GM21515 (cell line): ENCODE results near the gene CIAO3.
"Not testable (repeated sequence)": the region's sequence is repeated elsewhere in the genome, so short reads cannot be mapped to it uniquely, and the experiment has no call there.

Experiments used
- ATAC-seq: cut with Tn5 transposase; IDR thresholded peaks from one replicate; pipeline ENCODE4 v1.9.1; 2021; ENCODE audit not compliant: unreplicated experiment

Gene CIAO3

DNA sequence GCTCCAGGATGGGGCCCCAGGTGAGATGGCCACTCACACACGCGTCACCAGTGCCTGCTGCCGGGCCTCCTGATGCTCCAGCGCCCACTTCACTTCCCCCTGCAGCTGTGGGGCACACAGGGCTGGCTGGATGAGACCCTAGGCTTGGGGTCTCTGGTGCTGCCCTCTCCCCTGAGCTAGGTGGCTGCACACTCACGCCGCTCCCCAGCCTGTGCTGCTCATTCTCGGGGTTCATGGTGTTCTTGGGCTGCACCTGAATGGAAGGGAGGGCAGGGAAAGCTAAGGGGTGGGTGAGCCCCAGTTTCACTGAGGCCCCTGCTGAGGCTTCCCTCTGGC, 15.8 kb downstream of the CIAO3 start:
- no peak for ATAC-seq

DNA sequence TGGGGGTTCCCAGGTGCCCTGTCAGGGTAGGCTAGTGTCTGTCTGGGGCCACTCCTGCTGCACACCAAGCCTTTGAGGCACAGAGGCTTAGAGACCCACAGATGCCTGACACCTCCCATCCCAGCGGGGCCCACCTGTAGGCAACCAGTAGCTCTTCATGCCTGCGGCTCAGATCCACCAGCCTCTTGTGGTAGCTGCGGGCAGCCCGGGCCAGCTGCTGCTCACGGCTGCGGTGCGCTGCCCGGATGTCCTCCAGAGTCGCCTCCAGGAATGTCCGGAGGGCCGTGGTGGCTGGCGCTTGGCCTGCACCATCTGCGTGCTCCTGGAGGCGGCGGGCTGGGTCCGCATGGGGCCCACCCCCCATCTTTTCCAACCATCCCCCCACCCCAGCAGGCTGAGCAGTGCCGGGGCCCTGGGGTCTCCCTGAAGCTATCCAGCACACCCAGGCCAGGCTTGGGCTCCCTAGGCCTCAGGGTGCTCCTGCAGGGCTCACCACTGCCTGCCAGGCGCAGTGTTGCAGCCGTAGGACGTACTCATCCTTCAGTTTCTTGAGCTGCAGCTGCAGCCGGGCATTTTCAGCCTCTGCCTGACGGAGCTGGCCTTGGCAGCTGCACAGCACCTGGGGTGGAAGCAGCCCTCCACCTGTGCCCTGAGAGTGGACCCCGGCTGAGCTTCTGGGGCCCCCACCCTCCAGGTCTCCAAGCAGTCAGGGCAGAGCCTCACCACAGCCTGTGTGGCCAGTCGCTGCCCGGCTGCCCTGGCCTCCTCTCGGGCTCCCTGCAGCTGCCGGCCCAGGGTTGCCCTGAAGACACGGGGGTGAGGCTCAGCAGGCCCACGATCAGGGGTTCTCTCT, 16.4 kb downstream of the CIAO3 start:
- ATAC-seq: no peak

DNA sequence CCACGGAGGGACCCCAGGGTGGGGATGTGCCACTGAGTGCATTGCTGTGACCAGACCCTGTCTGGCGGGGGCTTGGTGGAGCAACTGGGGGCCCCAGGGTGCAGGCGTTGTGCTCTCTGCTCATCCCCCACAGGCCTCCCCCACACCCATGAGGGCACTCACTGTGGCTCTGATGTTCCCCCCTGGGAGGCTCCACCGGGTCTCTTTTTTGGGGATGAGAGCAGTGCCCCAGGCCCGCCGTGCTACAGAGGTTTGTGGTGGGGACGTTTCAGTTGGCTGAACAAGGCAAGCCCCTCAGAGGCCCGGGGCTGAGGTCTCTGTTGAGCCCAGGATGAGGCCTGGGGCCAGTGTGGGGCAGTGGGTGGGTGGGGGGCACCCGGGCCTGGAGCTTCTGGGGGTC, 17.1 kb downstream of the CIAO3 start:
- ATAC-seq: no peak

DNA sequence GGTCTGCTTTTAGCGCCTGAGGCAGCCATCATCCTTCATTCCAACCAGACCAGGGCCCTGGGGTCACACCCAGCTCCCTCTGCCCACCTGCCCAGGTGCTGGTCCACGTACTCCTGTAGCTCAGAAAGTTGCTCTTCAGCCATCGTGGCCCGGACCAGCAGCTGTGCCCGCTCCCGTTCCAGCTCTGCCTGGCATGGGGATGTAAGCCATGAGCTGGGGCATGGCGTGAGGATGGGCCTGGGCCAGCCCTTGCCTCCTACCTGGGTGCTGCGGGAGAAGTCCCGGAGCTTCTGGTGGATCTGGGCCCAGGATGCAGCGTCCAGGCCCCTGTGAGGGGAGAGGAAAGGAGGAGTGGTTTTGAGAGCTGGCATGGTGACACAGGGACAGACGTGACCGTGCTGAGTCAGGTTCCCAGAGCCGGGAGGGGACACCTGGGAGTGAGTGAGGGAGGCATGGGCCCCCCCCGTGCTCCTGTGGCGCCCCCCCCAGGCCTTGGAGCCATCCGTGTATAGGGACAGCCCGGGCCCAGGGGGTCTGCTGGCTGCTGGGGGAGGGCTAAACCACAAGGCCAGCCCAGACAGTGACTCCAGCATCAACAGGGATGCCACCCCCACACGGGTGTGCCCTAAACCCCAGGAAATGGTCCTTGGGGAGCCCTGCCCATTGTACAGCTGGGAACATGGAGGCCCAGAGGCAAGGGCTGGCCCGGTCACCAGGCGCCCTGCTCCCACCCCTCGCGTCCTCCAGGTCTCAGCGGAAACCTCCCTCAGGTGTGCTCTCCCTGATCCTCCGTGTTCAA, 17.8 kb downstream of the CIAO3 start:
- no peak for ATAC-seq

DNA sequence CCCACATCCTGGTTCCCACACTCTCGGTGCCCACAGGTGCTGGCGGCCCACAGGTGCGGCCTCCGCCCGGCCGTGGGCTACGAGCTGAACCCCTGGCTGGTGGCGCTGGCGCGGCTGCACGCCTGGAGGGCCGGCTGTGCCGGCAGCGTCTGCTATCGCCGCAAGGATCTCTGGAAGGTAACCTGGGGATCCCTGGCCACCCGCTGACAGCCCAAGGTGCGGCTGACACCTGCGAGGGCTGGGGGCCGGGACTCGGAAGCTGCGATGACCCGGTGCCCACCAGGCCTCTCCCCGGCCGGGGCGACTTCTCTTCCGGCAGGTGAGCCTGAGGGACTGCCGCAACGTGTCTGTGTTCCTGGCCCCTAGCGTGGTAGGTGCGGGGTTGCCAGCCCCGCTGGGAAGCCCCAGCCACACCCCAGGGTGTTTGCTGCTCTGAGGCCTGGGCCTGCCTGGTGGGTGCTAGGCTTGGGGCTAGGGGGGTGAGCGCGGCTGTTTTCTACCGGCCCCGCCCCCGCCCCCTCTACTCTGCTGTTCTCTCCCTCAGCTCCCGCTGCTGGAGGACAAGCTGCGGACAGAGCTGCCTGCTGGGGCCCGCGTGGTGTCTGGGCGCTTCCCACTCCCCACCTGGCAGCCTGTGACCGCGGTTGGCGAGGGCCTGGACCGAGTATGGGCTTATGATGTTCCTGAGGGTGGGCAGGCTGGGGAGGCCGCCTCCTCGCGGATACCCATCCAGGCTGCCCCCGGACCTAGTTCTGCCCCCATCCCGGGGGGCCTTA, 18.8 kb downstream of the CIAO3 start:
- no peak for ATAC-seq

DNA sequence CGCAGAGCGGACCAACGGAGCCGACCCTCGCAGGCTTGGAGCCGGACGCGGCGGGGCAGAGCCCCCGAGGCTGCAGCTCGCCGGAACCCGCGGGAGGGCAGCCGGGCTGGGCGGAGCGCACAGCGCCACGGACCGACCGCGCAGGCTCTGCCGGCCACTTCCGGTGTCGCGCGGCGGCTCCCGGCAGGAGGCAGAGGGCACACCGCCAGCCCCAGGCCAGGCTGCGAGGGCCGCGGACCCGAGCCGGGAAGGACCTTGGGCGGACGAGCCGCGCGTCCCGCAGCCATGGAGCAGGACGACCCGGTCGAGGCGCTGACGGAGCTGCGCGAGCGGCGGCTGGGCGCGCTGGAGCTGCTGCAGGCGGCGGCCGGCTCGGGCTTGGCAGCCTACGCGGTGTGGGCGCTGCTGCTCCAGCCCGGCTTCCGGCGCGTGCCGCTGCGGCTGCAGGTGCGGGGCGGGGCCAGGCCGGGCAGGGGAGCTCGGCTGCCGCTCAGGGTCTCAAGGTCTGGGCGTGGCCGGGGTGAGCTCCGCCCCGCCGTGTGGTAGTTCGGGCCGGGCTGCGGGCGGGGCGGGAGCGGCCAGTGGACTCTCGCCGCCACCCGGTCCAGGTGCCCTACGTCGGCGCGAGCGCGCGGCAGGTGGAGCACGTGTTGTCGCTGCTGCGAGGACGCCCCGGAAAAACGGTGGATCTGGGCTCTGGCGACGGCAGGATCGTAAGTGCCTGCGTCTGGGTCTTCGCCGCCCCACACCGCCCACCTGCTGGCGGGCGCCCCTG, 19.6 kb downstream of the CIAO3 start, which contains the start of gene ANTKMT:
Gene ANTKMT, plus strand, starts transcription at position 157 of the 775 bp plus-strand sequence. Its CDS starts 129 bp downstream, at position 286.
- ATAC-seq: peak; percentile 63

DNA sequence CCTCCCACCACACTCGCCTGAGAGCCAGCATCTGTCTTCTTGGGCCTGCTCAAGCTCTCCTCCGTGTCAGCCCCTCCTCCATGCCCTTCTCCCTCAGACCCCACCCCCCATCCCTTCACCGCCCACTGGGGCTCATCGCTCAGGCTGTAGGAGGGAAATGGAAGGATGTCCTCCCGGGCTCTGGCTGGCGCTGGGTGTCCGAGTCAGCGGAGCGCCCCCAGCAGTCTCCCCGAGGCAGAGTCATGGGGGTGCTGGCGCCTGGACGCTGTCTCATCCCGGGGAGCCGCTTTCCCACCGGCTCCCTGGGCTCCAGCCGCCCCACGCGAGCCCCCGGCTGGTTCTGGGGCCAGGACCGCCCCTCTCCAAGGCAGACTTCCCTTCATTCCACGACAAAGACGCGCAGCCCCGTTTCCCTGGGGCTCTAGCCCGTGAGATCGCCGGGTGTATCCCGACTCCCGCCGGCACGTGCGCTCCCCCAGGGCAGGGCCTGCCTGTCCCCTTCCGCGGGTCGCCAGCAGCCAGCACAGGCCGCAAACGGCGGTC, 20.3 kb downstream of the CIAO3 start:
- peak; percentile 12 for ATAC-seq

DNA sequence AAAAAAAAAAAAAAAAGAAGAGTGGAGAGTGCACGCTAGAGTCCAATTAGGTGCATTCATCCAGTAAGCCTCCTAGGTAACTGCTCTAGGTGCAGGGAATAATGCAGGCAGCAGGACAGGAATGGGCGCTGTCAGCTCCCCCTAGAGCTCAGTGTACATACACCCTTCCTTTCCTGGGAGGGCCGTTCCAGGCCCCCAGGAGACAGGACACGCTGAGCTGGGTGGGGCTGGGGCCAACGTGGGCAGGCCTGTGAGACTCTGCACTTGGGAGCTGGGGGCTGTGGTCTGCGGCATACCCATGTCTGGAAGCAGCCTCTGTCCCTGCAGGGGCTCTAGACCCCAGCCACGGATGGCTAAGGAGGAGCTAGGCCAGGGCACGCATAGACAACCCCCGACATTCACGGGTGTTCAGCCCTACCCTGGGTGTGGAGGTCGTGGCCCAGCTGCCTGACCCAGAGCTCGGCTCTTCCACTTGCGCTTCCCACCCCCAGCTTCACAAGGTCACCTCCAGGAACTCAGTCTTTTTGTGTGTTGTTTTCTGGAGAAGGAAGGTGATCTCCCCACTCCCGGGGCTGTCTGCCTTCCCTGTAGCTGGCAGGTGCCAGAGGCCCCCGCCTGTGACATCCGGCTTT, 20.9 kb downstream of the CIAO3 start:
- no peak for ATAC-seq

DNA sequence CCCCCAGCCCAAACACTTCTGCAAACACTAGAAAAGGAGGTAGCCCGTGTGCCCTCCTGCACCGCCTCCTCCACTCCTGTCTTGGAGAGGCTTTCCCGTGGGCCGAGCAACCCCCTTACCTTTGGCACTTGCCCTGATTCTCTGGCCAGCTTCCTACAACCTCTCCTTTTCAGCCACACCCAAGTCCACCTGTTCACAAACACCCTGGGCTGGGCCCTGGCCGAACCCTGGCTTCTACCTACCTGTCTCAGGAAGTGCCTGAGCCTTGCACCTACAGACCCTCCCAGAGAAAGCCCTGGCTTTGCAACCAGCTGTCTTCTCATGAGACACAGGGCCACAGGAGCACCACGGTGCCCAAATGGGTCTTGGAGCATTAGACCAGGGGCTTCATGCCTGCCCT, 21.9 kb downstream of the CIAO3 start:
- ATAC-seq: no peak

DNA sequence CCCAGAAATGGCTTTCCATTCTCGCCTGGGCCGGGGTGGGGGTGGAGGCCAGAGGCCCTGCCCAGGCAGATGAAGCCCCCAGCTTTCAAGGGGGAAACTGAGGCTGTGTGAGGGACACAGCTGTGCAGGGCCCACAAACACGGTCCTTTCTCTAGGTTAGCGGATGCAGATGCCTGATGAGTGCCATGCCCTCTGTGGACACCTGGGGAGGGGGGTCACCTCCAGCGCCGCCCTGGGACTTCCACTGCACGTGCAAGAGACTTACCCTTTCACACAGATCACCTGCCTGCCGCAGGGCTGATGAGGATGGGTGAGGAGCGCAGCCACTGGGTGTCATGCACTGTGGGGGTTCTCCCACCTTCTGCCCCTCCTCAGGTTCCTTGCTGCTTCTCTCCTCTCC, 22.4 kb downstream of the CIAO3 start:
- no peak for ATAC-seq

DNA sequence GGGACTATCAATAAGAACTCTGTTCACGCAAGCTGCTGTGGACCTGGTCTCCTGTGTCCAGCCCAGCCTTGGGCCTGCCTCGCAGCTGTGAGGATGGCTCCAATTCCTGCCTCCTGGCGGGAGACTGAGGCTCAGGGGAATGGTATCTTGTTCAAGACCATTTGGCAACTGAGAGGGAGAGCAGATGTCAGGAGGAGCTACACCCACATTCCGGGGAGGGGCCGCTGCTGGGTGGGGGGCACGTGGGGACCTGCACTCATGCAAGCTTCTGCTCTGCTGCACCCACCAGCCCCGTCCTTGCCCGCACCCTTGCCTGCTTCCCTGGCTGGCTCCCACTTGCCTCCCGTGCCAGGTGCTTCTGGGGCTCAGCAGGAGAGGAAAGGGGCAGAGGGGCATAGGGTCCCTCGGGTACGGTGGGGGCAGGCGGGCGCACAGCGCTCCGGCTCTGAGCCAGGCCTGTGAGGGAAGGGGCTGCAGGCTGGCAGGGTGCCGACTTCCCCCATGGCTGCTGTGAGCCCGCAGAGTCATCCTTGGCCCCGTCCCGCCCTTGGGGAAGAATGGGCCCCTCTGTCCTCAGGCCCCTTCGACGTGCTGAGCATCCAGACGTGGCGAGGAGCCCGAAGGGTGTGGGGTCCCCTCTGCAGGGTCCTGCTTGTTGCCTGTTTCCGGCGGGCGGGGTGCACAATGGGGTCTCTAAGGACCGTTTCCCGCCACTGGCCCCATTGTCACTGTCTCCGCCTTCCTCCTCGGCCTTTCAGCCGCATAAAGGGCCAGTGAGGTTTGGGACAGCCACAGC, 23.1 kb downstream of the CIAO3 start:
- no peak for ATAC-seq

DNA sequence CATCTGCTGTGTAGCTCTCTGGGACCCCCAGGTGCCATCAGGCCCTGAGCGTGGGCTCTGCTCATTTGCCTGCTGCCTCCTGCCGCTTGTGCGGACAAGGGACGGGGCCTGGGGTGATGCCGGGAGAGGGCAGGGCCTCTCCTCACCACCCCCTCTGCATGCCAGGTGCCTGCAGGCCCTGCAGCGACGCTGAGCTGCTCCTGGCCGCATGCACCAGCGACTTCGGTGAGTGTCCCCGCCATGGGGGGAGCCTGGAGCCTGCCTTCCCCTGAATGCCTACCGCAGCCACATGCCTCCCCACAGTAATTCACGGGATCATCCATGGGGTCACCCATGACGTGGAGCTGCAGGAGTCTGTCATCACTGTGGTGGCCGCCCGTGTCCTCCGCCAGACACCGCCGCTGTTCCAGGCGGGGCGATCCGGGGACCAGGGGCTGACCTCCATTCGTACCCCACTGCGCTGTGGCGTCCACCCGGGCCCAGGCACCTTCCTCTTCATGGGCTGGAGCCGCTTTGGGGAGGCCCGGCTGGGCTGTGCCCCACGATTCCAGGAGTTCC, 23.9 kb downstream of the CIAO3 start:
- no peak for ATAC-seq

DNA sequence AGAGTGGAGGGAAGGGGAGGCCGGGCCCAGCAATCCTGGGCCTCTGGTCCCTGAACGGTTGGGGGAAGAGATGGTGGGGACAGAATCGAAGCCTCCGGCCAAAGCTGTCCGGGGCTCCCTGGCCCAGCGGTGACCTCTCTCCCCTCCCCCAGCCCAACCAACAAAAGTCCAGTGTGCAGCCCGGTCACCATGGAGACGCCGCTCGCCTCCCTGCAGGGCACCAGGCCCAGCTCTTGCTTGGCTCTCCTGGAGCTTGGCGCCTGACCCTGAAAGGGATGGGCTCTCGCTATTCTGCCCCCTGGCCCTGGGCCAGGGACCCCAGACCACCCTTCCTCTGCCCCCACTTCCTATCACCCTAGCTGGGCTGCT, 24.6 kb downstream of the CIAO3 start:
- ATAC-seq: no peak

DNA sequence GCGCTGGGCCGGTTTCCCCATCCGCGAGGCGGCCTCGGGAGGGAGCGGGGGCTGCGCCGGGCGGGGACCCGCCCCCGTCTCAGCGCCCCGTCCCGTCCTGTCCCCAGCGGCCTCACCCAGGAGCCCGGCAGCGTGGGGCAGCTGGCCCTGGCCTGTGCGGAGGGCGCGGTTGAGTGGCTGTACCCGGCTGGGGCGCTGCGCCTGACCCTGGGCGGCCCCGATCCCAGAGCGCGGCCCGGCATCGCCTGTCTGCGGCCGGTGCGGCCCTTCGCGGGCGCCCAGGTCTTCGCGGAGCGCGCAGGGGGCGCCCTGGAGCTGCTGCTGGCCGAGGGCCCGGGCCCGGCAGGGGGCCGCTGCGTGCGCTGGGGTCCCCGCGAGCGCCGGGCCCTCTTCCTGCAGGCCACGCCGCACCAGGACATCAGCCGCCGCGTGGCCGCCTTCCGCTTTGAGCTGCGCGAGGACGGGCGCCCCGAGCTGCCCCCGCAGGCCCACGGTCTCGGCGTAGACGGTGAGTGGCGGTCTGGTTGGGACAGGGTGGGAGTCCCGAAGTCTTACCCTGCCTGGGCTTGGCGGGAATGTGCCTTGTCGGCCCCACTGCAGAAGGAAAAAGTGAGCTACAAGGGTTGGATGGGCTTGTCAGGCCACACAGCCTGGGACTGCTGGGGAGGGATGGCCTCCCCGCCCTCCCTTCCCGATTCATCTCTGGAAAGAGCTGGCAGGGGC, 25.2 kb downstream of the CIAO3 start:
- peak; percentile 3 for ATAC-seq

DNA sequence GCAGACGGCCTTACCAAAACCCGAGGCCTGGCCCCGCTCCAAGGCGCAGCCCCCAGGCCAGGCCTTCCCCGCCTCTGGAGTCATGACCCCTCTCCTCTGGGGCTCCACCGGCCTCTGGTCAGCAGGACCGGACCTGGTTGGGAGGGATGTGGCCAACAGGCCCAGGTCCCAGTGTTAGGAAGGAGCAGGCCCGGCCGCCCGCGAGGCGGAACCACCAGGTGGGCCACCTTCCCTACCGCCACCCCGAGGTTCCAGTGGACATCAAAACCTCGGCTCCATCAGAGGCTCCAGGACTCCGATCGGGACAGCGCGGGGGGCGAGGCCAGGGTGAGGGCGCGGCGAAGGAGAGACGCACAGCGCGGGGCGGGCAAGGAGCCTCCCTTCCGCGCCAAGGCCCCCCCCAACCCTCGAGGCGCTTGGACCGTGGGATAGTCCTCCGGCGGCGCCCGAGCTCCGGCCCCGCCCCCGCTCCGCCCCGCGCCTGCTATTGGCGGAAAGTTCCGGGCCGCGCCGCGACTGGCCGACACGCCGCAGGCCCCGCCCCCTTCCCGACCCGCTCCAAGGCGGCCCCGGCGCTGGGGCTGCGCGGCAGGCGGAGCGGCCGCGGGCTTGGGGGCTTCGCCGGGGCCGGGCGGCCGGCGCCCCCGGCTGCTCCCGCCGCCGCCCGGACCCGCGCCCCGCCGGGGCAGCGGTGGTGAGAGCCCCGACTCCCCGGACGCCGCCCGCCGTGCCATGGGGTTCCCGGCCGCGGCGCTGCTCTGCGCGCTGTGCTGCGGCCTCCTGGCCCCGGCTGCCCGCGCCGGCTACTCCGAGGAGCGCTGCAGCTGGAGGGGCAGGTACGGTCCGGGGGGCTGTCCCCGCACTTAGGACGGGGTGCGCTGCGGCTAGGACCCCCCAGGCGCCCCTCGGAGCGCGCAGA, 26.0 kb downstream of the CIAO3 start, which contains the start of gene METRN:
Gene METRN, plus strand, starts transcription at position 561 of the 919 bp plus-strand sequence. Its CDS starts 172 bp downstream, at position 733.
- peak; percentile 60 for ATAC-seq

DNA sequence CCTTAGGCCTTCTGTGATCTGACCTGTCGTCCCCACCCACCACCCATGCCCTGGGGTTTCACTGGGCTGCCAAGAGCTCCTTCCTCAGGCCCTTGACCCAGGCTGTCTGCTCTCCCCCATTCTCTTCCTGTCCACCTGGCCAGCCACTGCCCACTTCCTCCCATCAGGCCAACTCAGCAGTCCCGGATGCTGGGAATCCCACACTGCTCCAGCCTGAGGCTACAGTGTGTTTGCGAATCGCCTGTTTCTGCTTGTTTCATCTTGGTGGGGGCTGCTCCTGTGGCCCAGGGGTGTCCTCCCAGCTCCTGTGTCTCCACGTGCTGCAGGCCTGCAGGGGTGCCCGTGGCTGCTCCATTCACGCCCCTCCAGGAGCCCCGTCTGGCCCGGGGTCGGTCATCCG, 26.7 kb downstream of the CIAO3 start:
- no peak for ATAC-seq

DNA sequence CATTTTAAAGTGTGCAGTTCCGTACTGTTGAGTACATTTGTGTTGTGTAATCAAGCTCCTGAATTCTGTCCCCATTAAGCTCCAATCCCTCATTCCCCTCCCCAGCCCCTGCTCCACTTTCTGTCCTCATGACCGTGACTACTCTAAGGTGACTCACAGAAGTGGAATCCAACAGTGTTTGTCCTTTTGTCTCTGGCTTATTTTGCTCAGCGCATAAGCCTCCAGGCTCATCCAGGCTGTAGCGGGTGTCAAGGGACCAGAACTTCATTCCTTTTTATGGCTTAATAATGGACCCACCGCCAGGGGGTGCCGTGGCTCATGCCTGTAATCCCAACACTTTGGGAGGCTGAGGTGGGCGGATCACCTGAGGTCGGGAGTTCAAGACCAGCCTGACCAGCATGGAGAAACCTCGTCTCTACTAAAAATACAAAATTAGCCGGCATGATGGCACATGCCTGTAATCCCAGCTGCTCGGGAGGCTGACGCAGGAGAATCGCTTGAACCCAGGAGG, 28.0 kb downstream of the CIAO3 start:
- ATAC-seq: not testable (repeated sequence)
